PC-9 (cell line): ENCODE results near the gene CDH10. TPM values are rescaled to one million over a fixed set of nuclear protein-coding genes. Genes with fewer than 3 reads are reported as not detected.

Experiments used
- BruUV-seq: library from RNA; stranded (reverse); fragments of 400-500 nt; replicated peaks from 2 replicates; lab custom pipeline; 2021; lab: Mats Ljungman, UMichigan
- CTCF ChIA-PET: fragments of 300-600 bp; sonication (Branson Sonifier 250); formaldehyde crosslinking; loops from one replicate; lab custom pipeline; 2022; ENCODE audit warnings: antibody characterized with exemption; lab: Charles Lee
- POLR2A ChIA-PET: fragments of 300-600 bp; sonication (Branson Sonifier 250); formaldehyde crosslinking; loops from one replicate; lab custom pipeline; 2022; ENCODE audit warnings: antibody characterized with exemption; ENCODE audit not compliant: unreplicated experiment; lab: Charles Lee
- DNase-seq, 2 experiments: peaks; one replicate each; pipeline versions ENCODE4 v3.0.0 to v3.0.0-alpha.2; 2015 to 2022; ENCODE audit warnings: mixed read lengths in 1 of 2
- H2AFZ ChIP-seq: fragments of 200-600 bp; sonication (generic); 2 replicates; pipeline ENCODE4 v1.8.1; 2017; ENCODE audit warnings: antibody characterized with exemption
- H3F3A ChIP-seq: fragments of 200-600 bp; sonication (generic); 2 replicates; pipeline ENCODE4 v1.8.1; 2017; ENCODE audit warnings: antibody characterized with exemption, mild to moderate bottlenecking, low read depth; ENCODE audit not compliant: insufficient read depth
- H3K27ac ChIP-seq: fragments of 200-600 bp; sonication (generic); 2 replicates; pipeline ENCODE4 v1.6.1; 2016; ENCODE audit warnings: mixed run types
- H3K27me3 ChIP-seq: fragments of 200-600 bp; sonication (generic); 2 replicates; pipeline ENCODE4 v1.6.1; 2016; ENCODE audit warnings: low read depth, mixed run types; ENCODE audit not compliant: insufficient read depth
- H3K36me3 ChIP-seq: fragments of 200-600 bp; sonication (generic); 2 replicates; pipeline ENCODE4 v1.6.1; 2016; ENCODE audit warnings: low read depth, mixed run types
- H3K4me1 ChIP-seq: fragments of 200-600 bp; sonication (generic); replicated peaks from 2 replicates; pipeline ENCODE4 v1.6.1; 2016; ENCODE audit warnings: mixed run types; ENCODE audit not compliant: insufficient read depth
- H3K4me2 ChIP-seq: fragments of 200-600 bp; sonication (generic); 2 replicates; pipeline ENCODE4 v1.6.1; 2017; ENCODE audit warnings: mixed run types
- H3K4me3 ChIP-seq: fragments of 200-600 bp; sonication (generic); 2 replicates; pipeline ENCODE4 v1.6.1; 2016; ENCODE audit warnings: mixed run types
- H3K79me2 ChIP-seq: fragments of 200-600 bp; sonication (generic); 2 replicates; pipeline ENCODE4 v1.6.1; 2017; ENCODE audit warnings: low read depth, mixed run types
- H3K9me2 ChIP-seq: fragments of 200-600 bp; sonication (generic); 2 replicates; pipeline ENCODE4 v1.8.1; 2017; ENCODE audit warnings: mild to moderate bottlenecking; ENCODE audit not compliant: insufficient read depth
- H3K9me3 ChIP-seq: fragments of 200-600 bp; sonication (generic); 2 replicates; pipeline ENCODE4 v1.8.1; 2016; ENCODE audit warnings: low read depth; ENCODE audit not compliant: insufficient read depth
- H4K20me1 ChIP-seq: fragments of 200-600 bp; sonication (generic); 2 replicates; pipeline ENCODE4 v1.8.1; 2017; ENCODE audit not compliant: insufficient read depth
- EZH2 ChIP-seq: fragments of 200-600 bp; sonication (generic); IDR thresholded peaks from 2 replicates; pipeline ENCODE4 v1.8.0; 2017; ENCODE audit warnings: antibody characterized with exemption, low read depth
- intact Hi-C: fragments of 100-400 bp; cut with micrococcal nuclease; formaldehyde crosslinking; loops from one replicate; pipeline ENCODE4 v1.10.0; 2022; ENCODE audit not compliant: unreplicated experiment
- total RNA-seq: library from RNA; stranded (reverse); gene quantifications from 2 replicates; pipeline ENCODE4 v1.2.3, GENCODE V29; 2021
- TF ChIP-seq, protein P1 (sequence below): fragments of 200-600 bp; sonication (generic); conservative IDR thresholded peaks from 2 replicates; pipeline ENCODE4 v1.6.1; 2017; ENCODE audit warnings: mixed run types, antibody characterized with exemption, mild to moderate bottlenecking, moderate library complexity

Gene CDH10
- total RNA-seq, 1 experiment from 2014 or later, result 0.20 TPM

DNA sequence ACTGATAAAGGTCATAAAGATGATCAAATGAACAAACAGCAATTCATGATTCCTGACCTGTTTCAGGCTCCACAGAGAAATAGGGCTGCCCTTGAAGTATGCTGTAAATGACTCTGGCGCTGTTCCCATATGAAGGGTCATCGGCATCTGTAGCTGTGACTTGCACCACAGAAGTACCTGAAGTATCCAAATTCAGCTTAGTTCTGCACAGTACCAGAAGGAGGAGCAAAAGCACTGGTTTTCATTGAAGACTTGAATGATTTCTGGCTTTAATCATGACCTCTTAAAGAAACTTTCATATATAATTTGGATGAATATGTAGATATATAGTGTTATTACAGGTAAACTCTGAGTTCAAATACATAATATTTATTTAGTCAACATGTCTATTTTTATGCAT is 109.1 kb downstream of the CDH10 start:
- no peaks in the 10 kb centered on the region for H4K20me1 ChIP-seq
- H3F3A ChIP-seq, result no peaks in the 10 kb centered on the region
- ChIA-PET POLR2A (no interaction called here), CTCF (no interaction called here)
- H3K36me3 ChIP-seq, result no peaks in the 10 kb centered on the region
- H3K4me2 ChIP-seq, result no peak overlapping the region
- TF ChIP-seq, protein P1, sequence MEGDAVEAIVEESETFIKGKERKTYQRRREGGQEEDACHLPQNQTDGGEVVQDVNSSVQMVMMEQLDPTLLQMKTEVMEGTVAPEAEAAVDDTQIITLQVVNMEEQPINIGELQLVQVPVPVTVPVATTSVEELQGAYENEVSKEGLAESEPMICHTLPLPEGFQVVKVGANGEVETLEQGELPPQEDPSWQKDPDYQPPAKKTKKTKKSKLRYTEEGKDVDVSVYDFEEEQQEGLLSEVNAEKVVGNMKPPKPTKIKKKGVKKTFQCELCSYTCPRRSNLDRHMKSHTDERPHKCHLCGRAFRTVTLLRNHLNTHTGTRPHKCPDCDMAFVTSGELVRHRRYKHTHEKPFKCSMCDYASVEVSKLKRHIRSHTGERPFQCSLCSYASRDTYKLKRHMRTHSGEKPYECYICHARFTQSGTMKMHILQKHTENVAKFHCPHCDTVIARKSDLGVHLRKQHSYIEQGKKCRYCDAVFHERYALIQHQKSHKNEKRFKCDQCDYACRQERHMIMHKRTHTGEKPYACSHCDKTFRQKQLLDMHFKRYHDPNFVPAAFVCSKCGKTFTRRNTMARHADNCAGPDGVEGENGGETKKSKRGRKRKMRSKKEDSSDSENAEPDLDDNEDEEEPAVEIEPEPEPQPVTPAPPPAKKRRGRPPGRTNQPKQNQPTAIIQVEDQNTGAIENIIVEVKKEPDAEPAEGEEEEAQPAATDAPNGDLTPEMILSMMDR, result no peak
- TF ChIP-seq EZH2, result no peak
- no peaks in the 10 kb centered on the region for H3K27me3 ChIP-seq
- H3K27ac ChIP-seq, result no peak overlapping the region
- intact Hi-C loops, result no loop called here
- H2AFZ ChIP-seq, result no peak overlapping the region
- H3K79me2 ChIP-seq, result no peaks in the 10 kb centered on the region
- no peaks in the 10 kb centered on the region for H3K9me2 ChIP-seq
- H3K9me3 ChIP-seq, result no peaks in the 10 kb centered on the region
- no peak overlapping the region for H3K4me3 ChIP-seq
- BruUV-seq, result no TSS peak
- H3K4me1 ChIP-seq, result no peaks in the 10 kb centered on the region
- no peak for DNase-seq

DNA sequence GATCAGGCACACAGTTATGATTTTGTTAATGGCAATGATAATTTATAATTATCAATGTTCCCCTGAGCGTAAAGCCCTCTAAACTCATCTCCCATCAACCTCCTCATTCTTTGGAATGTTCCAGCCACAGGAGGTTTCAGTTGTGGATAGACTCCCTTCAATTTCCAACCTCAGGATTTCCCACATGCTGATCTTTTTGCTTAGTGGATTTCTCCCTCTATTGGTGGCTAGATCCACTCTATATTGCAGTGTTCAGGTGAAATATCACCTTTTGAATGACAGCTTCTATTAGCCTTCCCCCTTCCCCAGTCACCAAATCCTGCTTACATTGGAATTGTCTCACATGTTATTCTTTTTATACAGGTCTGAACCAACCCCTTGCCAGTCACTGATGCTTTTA is 113.9 kb downstream of the CDH10 start:
- Histone ChIP-seq H3K9me3 (no peaks in the 10 kb centered on the region), H3K4me2 (no peak overlapping the region), H3K79me2 (no peaks in the 10 kb centered on the region), H3K4me3 (no peak overlapping the region), H3K9me2 (no peaks in the 10 kb centered on the region), H3F3A (no peaks in the 10 kb centered on the region), H3K36me3 (no peaks in the 10 kb centered on the region), H2AFZ (no peak overlapping the region), H3K27me3 (no peaks in the 10 kb centered on the region), H4K20me1 (no peaks in the 10 kb centered on the region), H3K27ac (no peak overlapping the region), H3K4me1 (no peaks in the 10 kb centered on the region)
- CTCF ChIA-PET, result no interaction called here
- POLR2A ChIA-PET, result no interaction called here
- intact Hi-C loops, result no loop called here
- no TSS peak for BruUV-seq
- no peak for TF ChIP-seq EZH2
- TF ChIP-seq, protein P1, result no peak
- no peak for DNase-seq

GRCh38 chr5:24525414-24525813 is 119.4 kb downstream of the CDH10 start:
- intact Hi-C loops, result no loop called here
- Histone ChIP-seq H3K4me3 (no peak overlapping the region), H2AFZ (no peak overlapping the region), H3K27me3 (no peaks in the 10 kb centered on the region), H3K4me2 (no peak overlapping the region), H3K79me2 (no peaks in the 10 kb centered on the region), H3K36me3 (no peaks in the 10 kb centered on the region), H3F3A (no peaks in the 10 kb centered on the region), H4K20me1 (no peaks in the 10 kb centered on the region), H3K27ac (no peak overlapping the region), H3K9me3 (no peaks in the 10 kb centered on the region), H3K9me2 (no peaks in the 10 kb centered on the region), H3K4me1 (no peaks in the 10 kb centered on the region)
- ChIA-PET POLR2A (no interaction called here), CTCF (no interaction called here)
- BruUV-seq, result no TSS peak
- TF ChIP-seq, protein P1, result no peak
- no peak for TF ChIP-seq EZH2
- no peak for DNase-seq
